Type B pancreatic cell (in vitro differentiated cells): ENCODE results near the gene NOTCH3. TPM values are rescaled to one million over a fixed set of nuclear protein-coding genes. Genes with fewer than 3 reads are reported as not detected.
A peak's percentile ranks its signal among the peaks of the same experiment; 100 is the strongest.

ENCODE experiments used
- DNase-seq: peaks from one replicate; pipeline ENCODE4 v3.0.0; 2021; ENCODE audit warnings: mixed read lengths; ENCODE audit not compliant: unreplicated experiment; ENCODE audit errors: extremely low spot score
- H3K27ac Mint-ChIP-seq: 2 replicates; pipeline ENCODE4 v1.8.0; 2021; ENCODE audit warnings: mild to moderate bottlenecking, mixed read lengths
- H3K27me3 Mint-ChIP-seq: 2 replicates; pipeline ENCODE4 v1.8.0; 2021; ENCODE audit warnings: mixed read lengths
- H3K36me3 Mint-ChIP-seq: 2 replicates; pipeline ENCODE4 v1.8.0; 2021; ENCODE audit warnings: mixed read lengths
- H3K4me1 Mint-ChIP-seq: one replicate; pipeline ENCODE4 v1.8.0; 2021; ENCODE audit warnings: mixed read lengths; ENCODE audit not compliant: unreplicated experiment
- H3K4me3 Mint-ChIP-seq: 2 replicates; pipeline ENCODE4 v1.8.0; 2021; ENCODE audit warnings: mild to moderate bottlenecking, mixed read lengths
- H3K9me3 Mint-ChIP-seq: 2 replicates; pipeline ENCODE4 v1.8.0; 2021; ENCODE audit warnings: mixed read lengths
- total RNA-seq: library from RNA; stranded (reverse); gene quantifications from 2 replicates; pipeline ENCODE4 v1.2.1, GENCODE V29; 2021; ENCODE audit warnings: low replicate concordance
- TF ChIP-seq, protein P1 (sequence below): fragments of 200-600 bp; sonication (generic); conservative IDR thresholded peaks from 2 replicates; pipeline ENCODE4 v1.5.0; 2021; ENCODE audit warnings: antibody characterized with exemption, mild to moderate bottlenecking

Gene NOTCH3
- total RNA-seq, 1 donor from 2014 or later: 119 TPM

DNA sequence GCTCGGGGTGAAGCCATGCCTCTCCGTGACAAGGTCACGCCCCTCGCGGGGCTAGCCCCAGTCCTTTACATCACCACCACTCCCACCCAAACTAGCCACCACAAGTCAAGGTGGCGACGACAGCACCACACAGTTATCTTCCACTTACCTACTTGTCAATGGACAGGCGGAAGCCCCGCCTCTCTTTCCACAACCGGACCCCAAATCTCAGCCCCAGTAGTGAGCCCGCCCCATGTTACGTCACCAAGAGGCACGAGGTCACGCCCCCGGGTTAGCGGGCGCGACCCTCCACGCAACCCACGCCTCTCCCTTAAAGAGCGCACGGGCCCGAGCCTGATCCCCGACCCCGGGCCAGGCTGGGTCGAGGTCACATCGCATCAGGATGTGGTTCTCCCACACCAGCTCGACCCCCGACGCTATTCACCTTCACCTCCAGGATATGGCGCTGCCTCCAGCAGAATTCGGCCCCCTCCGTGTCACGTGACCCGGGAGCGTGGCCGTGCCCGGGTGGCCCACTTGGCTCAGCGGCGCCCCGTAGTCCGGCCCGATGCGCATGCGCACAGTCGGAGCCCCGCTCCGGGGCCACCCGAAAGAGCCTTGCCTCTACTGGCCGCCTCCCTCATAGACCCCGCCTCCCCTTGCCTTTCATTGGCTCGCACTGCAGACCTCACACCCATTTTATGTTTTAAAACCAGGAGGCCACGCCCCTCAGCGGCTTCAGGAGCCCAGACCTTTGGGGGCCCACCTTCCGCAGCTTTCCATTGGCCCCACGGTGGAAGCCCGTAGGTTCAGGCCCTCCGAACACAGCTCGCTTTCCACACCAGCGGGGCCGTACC, 75.3 kb downstream of the NOTCH3 start:
- peak overlapping the region; percentile 100 for H3K4me3 Mint-ChIP-seq
- peaks cover 5% of the 10 kb centered on the region for H3K36me3 Mint-ChIP-seq
- no peaks in the 10 kb centered on the region for H3K27me3 Mint-ChIP-seq
- TF ChIP-seq, protein P1, sequence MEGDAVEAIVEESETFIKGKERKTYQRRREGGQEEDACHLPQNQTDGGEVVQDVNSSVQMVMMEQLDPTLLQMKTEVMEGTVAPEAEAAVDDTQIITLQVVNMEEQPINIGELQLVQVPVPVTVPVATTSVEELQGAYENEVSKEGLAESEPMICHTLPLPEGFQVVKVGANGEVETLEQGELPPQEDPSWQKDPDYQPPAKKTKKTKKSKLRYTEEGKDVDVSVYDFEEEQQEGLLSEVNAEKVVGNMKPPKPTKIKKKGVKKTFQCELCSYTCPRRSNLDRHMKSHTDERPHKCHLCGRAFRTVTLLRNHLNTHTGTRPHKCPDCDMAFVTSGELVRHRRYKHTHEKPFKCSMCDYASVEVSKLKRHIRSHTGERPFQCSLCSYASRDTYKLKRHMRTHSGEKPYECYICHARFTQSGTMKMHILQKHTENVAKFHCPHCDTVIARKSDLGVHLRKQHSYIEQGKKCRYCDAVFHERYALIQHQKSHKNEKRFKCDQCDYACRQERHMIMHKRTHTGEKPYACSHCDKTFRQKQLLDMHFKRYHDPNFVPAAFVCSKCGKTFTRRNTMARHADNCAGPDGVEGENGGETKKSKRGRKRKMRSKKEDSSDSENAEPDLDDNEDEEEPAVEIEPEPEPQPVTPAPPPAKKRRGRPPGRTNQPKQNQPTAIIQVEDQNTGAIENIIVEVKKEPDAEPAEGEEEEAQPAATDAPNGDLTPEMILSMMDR: peak; percentile 30
- peak; percentile 99 for DNase-seq
- peaks cover 16% of the 10 kb centered on the region for H3K4me1 Mint-ChIP-seq
- H3K9me3 Mint-ChIP-seq: no peaks in the 10 kb centered on the region
- peak overlapping the region; percentile 99 for H3K27ac Mint-ChIP-seq

DNA sequence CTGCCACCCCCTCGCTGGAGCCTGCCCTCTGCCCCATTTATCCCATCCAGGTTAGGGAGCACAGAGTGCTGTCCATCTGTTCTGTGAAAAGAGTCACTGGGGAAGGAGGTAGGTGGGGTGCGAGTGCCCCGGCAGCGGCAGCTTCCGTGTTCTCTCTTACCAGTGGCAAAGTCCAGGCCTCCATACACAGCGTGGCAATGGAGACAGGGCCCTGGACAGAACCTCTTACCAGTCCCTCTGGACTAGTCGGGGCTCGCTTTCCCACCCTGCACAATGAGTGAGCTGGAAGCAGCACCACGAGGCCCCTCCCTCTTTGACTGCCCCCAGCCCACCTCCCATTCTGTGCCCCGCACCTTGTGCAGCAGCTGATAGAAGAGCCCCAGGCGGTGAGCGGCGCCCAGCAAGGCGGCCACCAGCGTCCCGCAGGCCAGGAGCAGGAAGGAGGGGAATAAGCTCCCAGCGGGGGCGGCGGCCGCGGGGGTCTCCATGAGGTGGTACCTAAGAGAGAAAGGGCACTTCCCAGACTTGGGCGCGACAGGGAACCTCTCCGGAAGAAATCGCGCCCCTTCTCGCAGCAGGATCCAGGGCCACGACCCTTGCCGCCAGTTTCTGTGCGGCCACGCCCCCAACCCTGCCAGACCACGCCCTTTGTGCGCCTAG, 76.1 kb downstream of the NOTCH3 start:
- Mint-ChIP-seq H3K4me1 (peaks cover 16% of the 10 kb centered on the region), H3K27ac (peak overlapping the region; percentile 99), H3K4me3 (peak overlapping the region; percentile 100), H3K36me3 (peaks cover 5% of the 10 kb centered on the region), H3K27me3 (no peaks in the 10 kb centered on the region), H3K9me3 (no peaks in the 10 kb centered on the region)
- no peak for DNase-seq
- TF ChIP-seq, protein P1: no peak

DNA sequence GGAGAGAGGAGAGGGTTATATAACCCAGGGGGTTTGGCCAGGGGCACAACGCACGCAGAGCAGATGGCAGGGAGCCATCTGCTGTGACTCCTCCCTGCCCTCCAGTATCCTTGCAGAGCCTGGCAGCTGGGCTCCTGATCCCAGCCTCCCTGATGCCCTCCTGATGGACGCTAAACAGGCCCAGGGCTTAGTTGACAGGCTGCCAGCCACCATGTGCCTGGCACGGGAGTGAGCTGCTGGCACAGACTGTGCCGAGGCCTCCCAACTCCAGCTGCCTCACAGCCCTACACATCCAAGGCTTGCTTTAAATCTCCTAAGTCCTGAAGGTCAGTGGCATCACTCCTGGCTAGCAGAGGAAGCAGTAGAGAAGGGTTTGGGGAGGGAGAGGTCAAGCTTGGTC, 76.9 kb downstream of the NOTCH3 start:
- Mint-ChIP-seq H3K4me3 (peak overlapping the region; percentile 100), H3K27ac (peak overlapping the region; percentile 99), H3K27me3 (no peaks in the 10 kb centered on the region), H3K4me1 (peaks cover 16% of the 10 kb centered on the region), H3K9me3 (no peaks in the 10 kb centered on the region), H3K36me3 (peaks cover 5% of the 10 kb centered on the region)
- DNase-seq: no peak
- TF ChIP-seq, protein P1: no peak

DNA sequence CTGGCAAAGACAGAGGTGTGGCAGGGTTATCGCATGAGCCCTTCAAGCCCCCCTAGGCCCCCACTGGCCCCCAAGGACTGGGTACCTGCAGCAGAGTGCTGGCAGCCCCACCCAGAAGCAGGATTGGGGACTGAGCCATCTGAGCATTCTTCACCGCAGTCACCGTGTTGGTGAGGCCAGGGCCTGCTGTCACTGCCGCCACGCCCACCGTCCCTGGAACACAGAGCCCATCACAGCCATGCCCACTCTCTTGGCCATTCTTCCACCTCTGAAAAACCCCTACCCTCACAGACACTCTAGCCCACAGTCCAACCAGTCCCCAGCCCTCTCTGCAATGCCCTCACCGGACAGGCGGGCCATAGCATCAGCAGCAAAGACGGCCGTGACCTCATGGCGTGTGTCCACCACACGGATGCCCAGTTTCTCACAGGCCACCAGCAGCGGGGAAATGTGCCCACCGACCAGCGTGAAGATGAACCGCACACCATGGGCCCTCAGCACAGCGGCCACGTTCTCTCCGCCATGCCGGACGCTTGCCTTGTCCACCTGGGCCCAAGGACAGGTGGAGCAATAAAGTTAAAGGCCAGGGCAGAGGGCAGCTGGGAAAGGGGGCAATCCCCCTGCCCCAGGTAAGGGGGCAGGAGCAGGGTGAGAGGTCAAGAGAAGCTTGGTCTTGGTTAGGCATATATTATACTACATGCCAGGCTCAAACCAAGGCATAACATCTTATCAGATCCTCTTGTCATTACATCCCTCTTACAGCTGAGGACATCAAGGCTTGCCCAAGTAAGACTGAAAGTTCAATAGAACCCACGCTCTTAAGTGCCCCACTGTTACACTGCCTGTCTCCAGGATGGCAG, 77.5 kb downstream of the NOTCH3 start:
- no peaks in the 10 kb centered on the region for H3K27me3 Mint-ChIP-seq
- H3K4me3 Mint-ChIP-seq: peak overlapping the region; percentile 100
- H3K4me1 Mint-ChIP-seq: peaks cover 16% of the 10 kb centered on the region
- H3K27ac Mint-ChIP-seq: peak overlapping the region; percentile 99
- peaks cover 12% of the 10 kb centered on the region for H3K36me3 Mint-ChIP-seq
- DNase-seq: no peak
- H3K9me3 Mint-ChIP-seq: no peaks in the 10 kb centered on the region
- TF ChIP-seq, protein P1: no peak

DNA sequence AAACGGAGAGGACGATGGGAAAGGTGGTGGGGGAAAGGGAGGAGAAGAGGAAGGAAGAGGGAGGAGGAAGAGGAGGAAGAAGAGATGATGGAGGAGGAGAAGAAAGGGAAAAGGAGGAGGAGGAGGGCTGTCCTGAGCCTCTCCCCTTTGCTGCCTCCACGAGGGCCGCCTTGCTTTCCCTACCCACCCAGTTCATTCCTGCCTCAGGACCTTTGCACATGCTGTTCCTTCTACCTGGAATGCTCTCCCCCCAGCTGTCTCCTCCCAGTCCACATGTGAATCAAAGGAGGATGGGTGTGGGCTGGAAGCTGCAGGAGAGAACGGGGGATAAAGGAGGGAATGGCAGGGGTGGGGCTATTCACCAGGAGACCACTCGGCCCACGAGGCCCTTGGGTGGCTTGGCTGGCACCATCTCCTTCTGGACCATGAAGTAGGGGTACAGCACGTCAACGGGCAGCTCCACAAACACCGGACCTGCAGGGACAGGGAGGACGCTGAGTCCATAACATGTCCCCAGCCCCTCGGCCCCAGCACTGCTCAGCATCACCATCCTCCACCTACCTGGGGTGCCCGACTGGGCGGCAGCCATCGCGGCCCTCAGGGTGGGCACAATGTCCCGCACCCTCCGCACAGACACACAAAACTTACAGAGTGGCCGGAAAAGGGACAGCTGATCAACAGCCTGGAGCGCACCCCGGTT, 78.3 kb downstream of the NOTCH3 start:
- Mint-ChIP-seq H3K9me3 (no peaks in the 10 kb centered on the region), H3K27ac (no peak overlapping the region), H3K27me3 (no peaks in the 10 kb centered on the region), H3K36me3 (peaks cover 19% of the 10 kb centered on the region), H3K4me1 (peaks cover 16% of the 10 kb centered on the region), H3K4me3 (no peak overlapping the region)
- DNase-seq: no peak
- TF ChIP-seq, protein P1: no peak
